ENCODE results near the gene CLK2.
"Not testable (repeated sequence)": the region's sequence is repeated elsewhere in the genome, so short reads cannot be mapped to it uniquely, and the experiment has no call there.

DNA sequence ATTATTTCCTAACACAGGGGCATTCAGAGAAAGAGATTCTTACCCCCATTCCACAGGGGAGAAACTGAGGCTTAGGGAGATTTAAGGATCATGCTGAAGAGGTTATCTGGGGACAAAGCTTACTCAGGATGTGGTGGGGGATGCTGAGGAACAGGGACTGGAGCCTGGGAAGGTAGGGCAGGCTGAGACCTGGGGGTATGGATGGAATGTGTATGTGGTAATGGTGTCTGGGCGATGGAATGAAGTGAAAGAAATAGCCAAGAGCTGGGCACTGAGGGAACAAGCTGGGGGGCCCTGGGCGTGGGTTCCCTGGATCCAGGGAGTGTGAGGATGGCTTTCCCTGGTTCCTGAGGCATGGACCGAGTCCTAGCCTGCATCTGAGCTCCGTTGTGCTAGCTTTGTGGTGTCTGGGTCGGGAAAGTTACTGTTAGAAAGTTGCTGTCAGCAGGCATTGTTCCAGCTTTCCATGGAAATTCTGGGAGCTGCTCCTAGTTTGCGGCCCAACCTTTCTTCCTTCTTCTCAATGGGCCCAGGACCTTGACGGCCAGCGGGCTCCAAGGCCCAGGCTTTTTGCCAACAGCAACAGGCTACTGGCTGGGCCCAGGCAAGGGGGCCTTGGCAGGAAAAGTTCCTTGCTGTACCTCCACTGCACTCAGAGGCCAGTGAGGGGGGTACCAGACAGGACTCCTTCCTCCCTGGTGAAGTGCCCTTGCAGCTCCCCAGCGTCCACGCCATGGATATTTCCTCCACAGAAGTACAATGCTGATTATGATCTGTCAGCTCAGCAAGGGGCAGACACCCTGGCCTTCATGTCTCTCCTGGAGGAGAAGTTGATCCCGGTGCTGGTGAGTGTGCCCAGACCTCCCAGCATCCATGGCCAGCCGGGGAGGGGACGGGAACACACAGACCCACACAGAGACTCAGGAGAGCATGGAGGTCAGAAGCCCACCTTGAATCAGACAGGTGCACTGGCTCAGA, 41.0 kb downstream of the CLK2 start:
- TF ChIP-seq, protein P1, sequence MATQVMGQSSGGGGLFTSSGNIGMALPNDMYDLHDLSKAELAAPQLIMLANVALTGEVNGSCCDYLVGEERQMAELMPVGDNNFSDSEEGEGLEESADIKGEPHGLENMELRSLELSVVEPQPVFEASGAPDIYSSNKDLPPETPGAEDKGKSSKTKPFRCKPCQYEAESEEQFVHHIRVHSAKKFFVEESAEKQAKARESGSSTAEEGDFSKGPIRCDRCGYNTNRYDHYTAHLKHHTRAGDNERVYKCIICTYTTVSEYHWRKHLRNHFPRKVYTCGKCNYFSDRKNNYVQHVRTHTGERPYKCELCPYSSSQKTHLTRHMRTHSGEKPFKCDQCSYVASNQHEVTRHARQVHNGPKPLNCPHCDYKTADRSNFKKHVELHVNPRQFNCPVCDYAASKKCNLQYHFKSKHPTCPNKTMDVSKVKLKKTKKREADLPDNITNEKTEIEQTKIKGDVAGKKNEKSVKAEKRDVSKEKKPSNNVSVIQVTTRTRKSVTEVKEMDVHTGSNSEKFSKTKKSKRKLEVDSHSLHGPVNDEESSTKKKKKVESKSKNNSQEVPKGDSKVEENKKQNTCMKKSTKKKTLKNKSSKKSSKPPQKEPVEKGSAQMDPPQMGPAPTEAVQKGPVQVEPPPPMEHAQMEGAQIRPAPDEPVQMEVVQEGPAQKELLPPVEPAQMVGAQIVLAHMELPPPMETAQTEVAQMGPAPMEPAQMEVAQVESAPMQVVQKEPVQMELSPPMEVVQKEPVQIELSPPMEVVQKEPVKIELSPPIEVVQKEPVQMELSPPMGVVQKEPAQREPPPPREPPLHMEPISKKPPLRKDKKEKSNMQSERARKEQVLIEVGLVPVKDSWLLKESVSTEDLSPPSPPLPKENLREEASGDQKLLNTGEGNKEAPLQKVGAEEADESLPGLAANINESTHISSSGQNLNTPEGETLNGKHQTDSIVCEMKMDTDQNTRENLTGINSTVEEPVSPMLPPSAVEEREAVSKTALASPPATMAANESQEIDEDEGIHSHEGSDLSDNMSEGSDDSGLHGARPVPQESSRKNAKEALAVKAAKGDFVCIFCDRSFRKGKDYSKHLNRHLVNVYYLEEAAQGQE (IDR thresholded peaks at IDR 0.05): not testable (repeated sequence)
- TF ChIP-seq, protein P2, sequence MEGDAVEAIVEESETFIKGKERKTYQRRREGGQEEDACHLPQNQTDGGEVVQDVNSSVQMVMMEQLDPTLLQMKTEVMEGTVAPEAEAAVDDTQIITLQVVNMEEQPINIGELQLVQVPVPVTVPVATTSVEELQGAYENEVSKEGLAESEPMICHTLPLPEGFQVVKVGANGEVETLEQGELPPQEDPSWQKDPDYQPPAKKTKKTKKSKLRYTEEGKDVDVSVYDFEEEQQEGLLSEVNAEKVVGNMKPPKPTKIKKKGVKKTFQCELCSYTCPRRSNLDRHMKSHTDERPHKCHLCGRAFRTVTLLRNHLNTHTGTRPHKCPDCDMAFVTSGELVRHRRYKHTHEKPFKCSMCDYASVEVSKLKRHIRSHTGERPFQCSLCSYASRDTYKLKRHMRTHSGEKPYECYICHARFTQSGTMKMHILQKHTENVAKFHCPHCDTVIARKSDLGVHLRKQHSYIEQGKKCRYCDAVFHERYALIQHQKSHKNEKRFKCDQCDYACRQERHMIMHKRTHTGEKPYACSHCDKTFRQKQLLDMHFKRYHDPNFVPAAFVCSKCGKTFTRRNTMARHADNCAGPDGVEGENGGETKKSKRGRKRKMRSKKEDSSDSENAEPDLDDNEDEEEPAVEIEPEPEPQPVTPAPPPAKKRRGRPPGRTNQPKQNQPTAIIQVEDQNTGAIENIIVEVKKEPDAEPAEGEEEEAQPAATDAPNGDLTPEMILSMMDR (IDR thresholded peaks at IDR 0.05; ENCODE audit: low read depth, low read length, missing input control): not testable (repeated sequence)
- TF ChIP-seq GABPA (IDR thresholded peaks at IDR 0.05 in 1 of 2, conservative IDR thresholded peaks at IDR 0.05 in 1 of 2); RAD21 (IDR thresholded peaks at IDR 0.05); EGR1 (IDR thresholded peaks at IDR 0.05; ENCODE audit: low read depth in 2 of 2): not testable (repeated sequence)
